GM12878 (cell line): ENCODE results near the gene SEC22C. TPM values are rescaled to one million over a fixed set of nuclear protein-coding genes. Genes with fewer than 3 reads are reported as not detected.

Experiments used
- ATAC-seq: fragments of 200-7000 bp; cut with Tn5 transposase; 3 replicates; pipeline ENCODE4 v1.9.1; 2020; ENCODE audit warnings: mild to moderate bottlenecking, moderate library complexity
- BruUV-seq: library from RNA; stranded (reverse); fragments of 400-500 nt; replicated peaks from 2 replicates; lab custom pipeline; 2021; lab: Mats Ljungman, UMichigan
- CTCF ChIA-PET: fragments of 300-600 bp; sonication (Branson Sonifier 250); formaldehyde crosslinking; extraction: SDS; loops from one replicate; lab custom pipeline; 2021; ENCODE audit warnings: inconsistent platforms; lab: Yijun Ruan, JAX
- POLR2A ChIA-PET: fragments of 350-600 bp; formaldehyde crosslinking; extraction: SDS; loops from one replicate; lab custom pipeline; 2021; ENCODE audit warnings: inconsistent platforms; lab: Charles Lee
- RAD21 ChIA-PET: fragments of 300-600 bp; sonication (Branson Sonifier 250); formaldehyde crosslinking; loops from one replicate; lab custom pipeline; 2023; ENCODE audit warnings: antibody characterized with exemption; ENCODE audit not compliant: unreplicated experiment; lab: Charles Lee
- SMC1A ChIA-PET: fragments of 300-600 bp; sonication (Branson Sonifier 250); formaldehyde crosslinking; loops from one replicate; lab custom pipeline; 2023; ENCODE audit not compliant: unreplicated experiment, uncharacterized antibody; lab: Charles Lee
- DNase-seq: peaks from one replicate; pipeline ENCODE4 v3.0.0-alpha.2; 2011; ENCODE audit warnings: low read depth, low spot score
- FAIRE-seq: peaks from 3 replicates; lab custom pipeline; 2011; peaks lifted over from hg19 to GRCh38; lab: Jason Lieb, UNC
- H2AFZ ChIP-seq: 2 replicates; pipeline ENCODE4 v1.6.0; 2011; ENCODE audit warnings: low read depth, low read length, control low read depth; ENCODE audit not compliant: control insufficient read depth
- H3K27ac ChIP-seq: 2 replicates; pipeline ENCODE4 v1.5.1; 2011; ENCODE audit warnings: control low read depth; ENCODE audit not compliant: control insufficient read depth, insufficient read depth
- H3K27me3 ChIP-seq, 2 experiments: replicated peaks in 1 of 2; 2 replicates each; pipeline versions ENCODE4 v1.6.0 to v1.6.1; 2011; ENCODE audit warnings: low read length in 1 of 2; ENCODE audit not compliant: control insufficient read depth in 2 of 2, insufficient read depth in 2 of 2
- H3K36me3 ChIP-seq, 2 experiments: 2 replicates each; pipeline ENCODE4 v1.5.1; 2011; ENCODE audit warnings: low read length in 1 of 2; ENCODE audit not compliant: control insufficient read depth in 2 of 2, insufficient read depth in 2 of 2
- H3K4me1 ChIP-seq: 2 replicates; pipeline ENCODE4 v1.6.1; 2011; ENCODE audit warnings: mild to moderate bottlenecking, low read length, moderate library complexity, mixed read lengths; ENCODE audit not compliant: control insufficient read depth, insufficient read depth
- H3K4me2 ChIP-seq: 2 replicates; pipeline ENCODE4 v1.6.0; 2011; ENCODE audit warnings: control low read depth; ENCODE audit not compliant: control insufficient read depth, insufficient read depth
- H3K4me3 ChIP-seq: fragments of 200-600 bp; sonication (generic); 2 replicates; pipeline ENCODE4 v1.5.1; 2016
- H3K79me2 ChIP-seq: 2 replicates; pipeline ENCODE4 v1.6.0; 2011; ENCODE audit warnings: low read length; ENCODE audit not compliant: control insufficient read depth, insufficient read depth
- H3K9ac ChIP-seq: 2 replicates; pipeline ENCODE4 v1.8.0; 2011; ENCODE audit warnings: low read length, control low read depth, mixed read lengths; ENCODE audit not compliant: control insufficient read depth, insufficient read depth
- H3K9me3 ChIP-seq: replicated peaks from 3 replicates; pipeline ENCODE4 v1.5.1; 2011; ENCODE audit warnings: mild to moderate bottlenecking, low read length; ENCODE audit not compliant: control insufficient read depth, insufficient read depth
- H4K20me1 ChIP-seq: 2 replicates; pipeline ENCODE4 v1.6.0; 2011; ENCODE audit not compliant: control insufficient read depth, insufficient read depth
- EED ChIP-seq: sonication (generic); IDR thresholded peaks from 2 replicates; pipeline ENCODE4 v1.6.1; 2016; ENCODE audit warnings: antibody characterized with exemption, low read depth
- MEF2B ChIP-seq: fragments of 450-650 bp; IDR thresholded peaks from 2 replicates; pipeline ENCODE4 v1.6.1; 2018; ENCODE audit warnings: mild to moderate bottlenecking, moderate library complexity; ENCODE audit not compliant: partially characterized antibody, poor library complexity, severe bottlenecking
- RUNX3 ChIP-seq: IDR thresholded peaks from 2 replicates; pipeline ENCODE4 v1.6.1; 2012; ENCODE audit warnings: low read length, inconsistent platforms
- WGBS: methylation state at CpG from one replicate; pipeline ENCODE4 v1.1.6; 2016; ENCODE audit warnings: low lambda C conversion rate; ENCODE audit not compliant: insufficient replicate concordance, insufficient coverage; ENCODE audit errors: missing lambda C conversion rate; 5-methylcytosine and 5-hydroxymethylcytosine counted together
- in situ Hi-C: fragments of 300-500 bp; cut with MboI; formaldehyde crosslinking; loops from 9 replicates; pipeline ENCODE4 v1.14.3; 2018; ENCODE audit warnings: mixed read lengths
- intact Hi-C: fragments of 100-400 bp; cut with micrococcal nuclease; formaldehyde crosslinking; loops from one replicate; pipeline ENCODE4 v1.14.2; 2022; ENCODE audit not compliant: unreplicated experiment
- polyA plus RNA-seq, 11 experiments: library from polyadenylated mRNA; depleted of rRNA in 4 of 11; unstranded in 6 of 11; stranded (reverse) in 5 of 11; fragments of >200 nt; fragmentation: Nextera tagmentation in 4 of 11; fragmentation: Illumina TruSeq in 1 of 11; extraction: Ambion mirVana in 4 of 11; extraction: Trizol in 1 of 11; gene quantifications; 1 replicate in 1 of 11; 2 replicates in 10 of 11; pipeline versions ENCODE4 v1.2.1 to v1.2.3, GENCODE V29; 2011 to 2016; ENCODE audit warnings: inconsistent platforms in 2 of 11, missing spikeins in 2 of 11, low read depth in 1 of 11
- total RNA-seq, 4 experiments: library from RNA; depleted of rRNA in 3 of 4; stranded (reverse); fragments of >200 nt in 3 of 4; fragmentation: Illumina TruSeq in 1 of 4; extraction: Trizol in 1 of 4; gene quantifications; 2 replicates each; pipeline versions ENCODE4 v1.2.1 to v1.2.3, GENCODE V29; 2013 to 2021
- TF ChIP-seq, protein P1 (sequence below): IDR thresholded peaks from 2 replicates; pipeline ENCODE4 v1.6.1; 2011; ENCODE audit warnings: borderline replicate concordance, low read depth, mild to moderate bottlenecking, moderate library complexity, low read length; ENCODE audit not compliant: insufficient read depth, poor library complexity, severe bottlenecking

Gene SEC22C
- total and polyA plus RNA-seq, 10 of the 15 experiments (the other 5 are each of a cell fraction or from before 2014, with no cell fraction given): 15.6 to 47.0 (median 39.1) TPM

DNA sequence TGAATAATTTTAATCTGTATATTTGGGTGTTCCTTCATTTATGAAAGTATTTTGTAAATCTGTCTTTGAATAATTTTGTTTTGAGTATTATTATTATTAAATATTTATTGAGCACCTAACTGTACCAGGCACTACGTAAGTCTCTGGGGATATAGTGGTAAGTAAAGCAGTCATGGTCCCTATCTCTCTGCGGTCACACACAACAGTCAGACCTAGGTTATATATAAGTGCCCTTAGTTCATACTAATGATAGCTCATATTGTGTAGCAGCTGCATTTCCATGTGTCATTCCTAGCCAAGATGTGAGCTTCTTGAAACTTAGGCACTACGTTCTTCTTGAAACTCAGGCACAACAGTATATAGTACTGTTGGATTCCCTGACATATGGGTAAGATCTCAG lies 31.2 kb upstream of the SEC22C start:
- CTCF ChIA-PET: interaction anchor here (0.7 to 4.6 kb wide), 18 partner anchors 7 to 227 kb away, joined by 3 to 41 read pairs (median 6); partner anchors contain the start of genes NKTR, SEC22C and SS18L2
- WGBS: 68% methylated on average over 3 of the region's 3 CpGs
- no peaks in the 10 kb centered on the region for H4K20me1 ChIP-seq
- intact Hi-C loops: no loop called here
- no peak overlapping the region for H3K9ac ChIP-seq
- peak overlapping the region; percentile 11; the same call in 1 of the 2 replicates for H3K27ac ChIP-seq
- H3K27me3 ChIP-seq: no peaks in the 10 kb centered on the region
- H3K4me3 ChIP-seq: no peak overlapping the region
- no peaks in the 10 kb centered on the region; the same call in 1 of the 3 replicates for H3K9me3 ChIP-seq
- no peak for FAIRE-seq
- H3K36me3 ChIP-seq: peaks cover 0 to 11% of the 10 kb centered on the region in 2 experiments; a peak in 3 of 4 replicates
- BruUV-seq: no TSS peak
- H3K79me2 ChIP-seq: peaks cover 74% of the 10 kb centered on the region
- POLR2A ChIA-PET: interaction anchor here (1.1 to 2.1 kb wide), 4 partner anchors 11 to 22 kb away, joined by 4 to 12 read pairs (median 8); partner anchors contain the start of genes NKTR and SS18L2
- no peak overlapping the region for H2AFZ ChIP-seq
- peak; percentile 27 for DNase-seq
- SMC1A ChIA-PET: interaction anchor here (1.0 to 3.7 kb wide), 7 partner anchors 8 to 31 kb away, joined by 3 to 31 read pairs (median 5); partner anchors contain the start of genes NKTR, SEC22C and SS18L2
- TF ChIP-seq, protein P1, sequence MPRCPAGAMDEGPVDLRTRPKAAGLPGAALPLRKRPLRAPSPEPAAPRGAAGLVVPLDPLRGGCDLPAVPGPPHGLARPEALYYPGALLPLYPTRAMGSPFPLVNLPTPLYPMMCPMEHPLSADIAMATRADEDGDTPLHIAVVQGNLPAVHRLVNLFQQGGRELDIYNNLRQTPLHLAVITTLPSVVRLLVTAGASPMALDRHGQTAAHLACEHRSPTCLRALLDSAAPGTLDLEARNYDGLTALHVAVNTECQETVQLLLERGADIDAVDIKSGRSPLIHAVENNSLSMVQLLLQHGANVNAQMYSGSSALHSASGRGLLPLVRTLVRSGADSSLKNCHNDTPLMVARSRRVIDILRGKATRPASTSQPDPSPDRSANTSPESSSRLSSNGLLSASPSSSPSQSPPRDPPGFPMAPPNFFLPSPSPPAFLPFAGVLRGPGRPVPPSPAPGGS: peak; percentile 63
- TF ChIP-seq RUNX3 (peak; percentile 69), EED (no peak), MEF2B (peak; percentile 80)
- peaks cover 3% of the 10 kb centered on the region; the same call in 1 of the 2 replicates for H3K4me1 ChIP-seq
- peak overlapping the region; percentile 39; the same call in 1 of the 2 replicates for H3K4me2 ChIP-seq
- RAD21 ChIA-PET: interaction anchor here (0.7 to 1.8 kb wide), 7 partner anchors 11 to 131 kb away, joined by 3 to 13 read pairs (median 4); partner anchors contain the start of genes NKTR and SEC22C
- ATAC-seq: peak; percentile 93
- in situ Hi-C loops: no loop called here
